Dermis blood vessel endothelial cell (primary cell): ENCODE measurements around the gene WDR43. TPM values are rescaled to one million over a fixed set of nuclear protein-coding genes. Genes with fewer than 3 reads are reported as not detected.

Experiments used
- DNase-seq: peaks from one replicate; pipeline ENCODE4 v3.0.0; 2010
- total RNA-seq: library from RNA; depleted of rRNA; stranded (reverse); fragments of >200 nt; gene quantifications from 2 replicates; pipeline ENCODE4 v1.2.3, GENCODE V29; 2014

WDR43 gene
- 59.1 and 117 TPM in 2 replicates for total RNA-seq

- peak; percentile 99 for DNase-seq
Observed at GRCh38 chr2:28894470-28895188, at the start of gene WDR43. TSS of gene WDR43 (plus strand) at chr2:28894667. CDS start at chr2:28894699, 32 bp downstream.

GRCh38 chr2:28855193-28855592 lies 39.3 kb upstream of the WDR43 start:
- no peak for DNase-seq

GRCh38 chr2:28855977-28856376 lies 38.5 kb upstream of the WDR43 start:
- no peak for DNase-seq

GRCh38 chr2:28868611-28869010 lies 25.9 kb upstream of the WDR43 start:
- DNase-seq: no peak

- no peak for DNase-seq
Observed at GRCh38 chr2:28869494-28870145, 24.8 kb upstream of the WDR43 start.

GRCh38 chr2:28870146-28870891 lies 24.1 kb upstream of the WDR43 start, which contains the start of gene TRMT61B:
TSS of gene TRMT61B (minus strand) at chr2:28870309. CDS start at chr2:28870277, 32 bp downstream.
- peak; percentile 98 for DNase-seq

GRCh38 chr2:28871620-28872019 lies 22.8 kb upstream of the WDR43 start:
- no peak for DNase-seq

GRCh38 chr2:28880193-28880592 lies 14.3 kb upstream of the WDR43 start:
- DNase-seq: no peak

- no peak for DNase-seq
Observed at GRCh38 chr2:28893488-28893887, 979 bp upstream of the WDR43 start.

- DNase-seq: peak; percentile 64
Observed at GRCh38 chr2:28895189-28895893, 874 bp downstream of the WDR43 start.

GRCh38 chr2:28896906-28897305 lies 2.4 kb downstream of the WDR43 start:
- DNase-seq: no peak

- DNase-seq: no peak
Observed at GRCh38 chr2:28898048-28898447, 3.6 kb downstream of the WDR43 start.

GRCh38 chr2:28901202-28901601 lies 6.7 kb downstream of the WDR43 start:
- DNase-seq: no peak

GRCh38 chr2:28901841-28902240 lies 7.4 kb downstream of the WDR43 start:
- peak; percentile 43 for DNase-seq

GRCh38 chr2:28902584-28902983 lies 8.1 kb downstream of the WDR43 start:
- DNase-seq: no peak

GRCh38 chr2:28904295-28904694 lies 9.8 kb downstream of the WDR43 start:
- DNase-seq: no peak

- DNase-seq: no peak
Observed at GRCh38 chr2:28904802-28905457, 10.5 kb downstream of the WDR43 start.

GRCh38 chr2:28905533-28905932 lies 11.1 kb downstream of the WDR43 start:
- no peak for DNase-seq

GRCh38 chr2:28906376-28906775 lies 11.9 kb downstream of the WDR43 start:
- DNase-seq: no peak

GRCh38 chr2:28906821-28907220 lies 12.4 kb downstream of the WDR43 start:
- DNase-seq: no peak

GRCh38 chr2:28908172-28908571 lies 13.7 kb downstream of the WDR43 start:
- DNase-seq: no peak

GRCh38 chr2:28909655-28910353 lies 15.3 kb downstream of the WDR43 start:
- DNase-seq: no peak
